SKM-1 treated with dmso at 0.1 percent for 144 hours (cell line): Measurements from ENCODE around the gene EFCAB7.

Source experiments
- DNase-seq: peaks from one replicate; lab custom pipeline; 2025; ENCODE audit not compliant: unreplicated experiment; lab: John Stamatoyannopoulos, UW

EFCAB7 gene

DNA sequence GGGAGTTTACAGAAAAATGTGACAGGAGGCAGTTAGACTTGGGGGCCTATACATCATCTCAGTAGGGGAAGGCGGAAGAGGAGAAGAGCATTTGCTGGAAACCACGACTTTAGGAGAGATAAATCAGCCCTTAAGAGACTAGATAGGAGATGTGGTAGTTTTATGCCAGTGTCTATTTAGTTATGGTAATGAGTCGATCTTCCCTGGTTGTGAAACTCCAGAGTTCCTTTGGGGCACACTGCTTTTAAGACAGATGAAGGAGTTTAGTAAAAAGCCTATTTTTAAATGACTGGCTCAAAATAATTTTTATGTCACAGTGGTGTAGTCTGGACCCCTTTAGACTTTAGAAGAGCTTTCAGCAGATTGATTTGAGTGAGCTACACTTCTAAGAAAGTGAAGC lies 77.7 kb downstream of the EFCAB7 start:
- no peak for DNase-seq

DNA sequence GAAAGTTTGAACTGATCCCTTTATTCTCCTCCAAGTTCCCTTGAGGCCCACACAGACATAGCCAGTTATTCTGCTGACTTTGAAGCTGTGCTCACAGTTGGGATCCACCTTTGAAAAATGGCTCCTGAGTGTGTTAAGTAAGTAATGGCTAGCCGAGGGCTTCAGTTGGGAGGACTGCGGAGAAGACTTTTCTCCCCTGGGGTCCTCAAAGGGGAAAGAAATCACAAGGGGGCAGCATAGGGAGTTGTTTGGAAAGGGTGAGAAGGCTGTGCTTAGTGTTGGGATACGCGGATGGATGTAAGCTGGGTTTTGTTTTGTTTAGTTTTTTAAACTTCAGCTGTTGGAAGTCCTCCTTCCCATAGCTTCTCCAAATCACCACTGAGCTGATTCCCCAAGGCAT lies 78.1 kb downstream of the EFCAB7 start:
- DNase-seq, result no peak

DNA sequence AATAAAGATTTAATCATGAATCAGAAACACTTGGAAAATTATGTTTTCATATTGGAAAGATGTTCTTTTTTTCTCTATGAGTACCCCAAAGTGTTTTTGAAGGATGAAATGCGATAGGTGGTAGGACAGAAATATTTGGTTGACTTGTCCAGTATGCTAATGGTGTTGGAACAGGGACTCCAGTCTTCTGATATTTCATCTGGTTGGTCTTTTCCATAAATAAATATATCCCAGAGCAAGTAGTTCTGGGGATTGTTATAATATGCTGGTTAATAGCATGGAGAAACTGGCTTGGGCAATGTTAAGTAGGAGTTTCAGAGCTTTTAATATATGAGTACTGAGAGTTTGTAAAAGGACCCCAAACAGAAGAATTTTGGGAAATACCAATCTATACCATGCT lies 78.6 kb downstream of the EFCAB7 start:
- no peak for DNase-seq

DNA sequence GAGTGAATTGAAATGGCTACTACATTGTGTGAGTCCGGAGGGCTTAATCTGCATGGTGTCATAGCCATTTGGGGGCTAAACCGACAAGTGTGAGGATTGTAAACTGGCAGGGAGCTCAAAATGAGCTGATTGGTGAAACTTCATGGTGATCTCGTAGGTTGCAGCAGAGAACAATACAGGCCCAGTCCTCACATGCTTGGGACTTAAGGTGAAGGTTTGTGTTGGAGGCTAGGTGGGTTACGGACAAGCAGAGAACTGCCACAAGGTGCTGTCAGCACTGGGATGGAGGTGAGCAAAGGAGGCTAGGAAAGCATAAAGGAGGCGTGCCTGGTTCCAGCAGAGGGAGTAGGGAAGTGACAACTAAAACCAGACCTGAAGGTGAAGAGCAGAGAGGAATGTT lies 79.3 kb downstream of the EFCAB7 start:
- DNase-seq, result no peak

DNA sequence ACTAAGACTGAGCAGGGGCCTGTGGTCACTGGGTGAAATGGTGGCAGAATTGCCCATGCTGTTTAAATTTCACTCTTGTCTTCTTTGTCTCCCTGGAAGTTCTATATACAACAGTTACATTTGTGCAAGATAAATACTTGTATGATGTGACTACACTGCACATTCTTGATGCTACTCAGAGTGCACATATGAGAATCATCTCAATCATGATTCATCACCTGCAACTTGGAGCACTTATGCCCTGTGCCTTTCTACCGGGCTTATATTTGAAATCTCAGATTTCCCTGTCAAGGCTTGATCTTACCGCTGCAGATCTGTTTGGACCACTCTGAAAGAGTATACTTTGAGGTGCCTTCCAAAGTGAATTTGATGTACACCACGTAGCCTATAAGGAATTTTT lies 80.5 kb downstream of the EFCAB7 start:
- DNase-seq, result no peak

DNA sequence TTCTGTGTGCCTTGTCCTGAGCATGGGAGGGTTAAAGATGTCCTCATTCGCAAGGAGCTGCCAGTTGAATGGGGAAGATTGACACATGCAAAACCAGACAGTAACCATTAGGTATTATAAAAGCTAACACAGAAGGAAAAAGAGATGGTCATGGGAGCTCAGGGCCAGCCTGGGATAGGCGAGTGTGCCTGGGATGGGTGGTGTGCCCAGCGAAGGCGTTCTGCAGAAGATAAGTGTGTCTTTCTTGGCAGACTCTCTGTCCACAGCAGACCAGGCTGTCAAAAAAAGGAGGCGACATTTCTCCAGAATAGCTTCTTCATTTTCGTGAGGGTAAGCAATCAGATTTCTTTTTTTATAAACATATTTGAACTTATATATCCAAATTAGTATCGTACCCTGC lies 84.0 kb downstream of the EFCAB7 start:
- DNase-seq, result no peak

DNA sequence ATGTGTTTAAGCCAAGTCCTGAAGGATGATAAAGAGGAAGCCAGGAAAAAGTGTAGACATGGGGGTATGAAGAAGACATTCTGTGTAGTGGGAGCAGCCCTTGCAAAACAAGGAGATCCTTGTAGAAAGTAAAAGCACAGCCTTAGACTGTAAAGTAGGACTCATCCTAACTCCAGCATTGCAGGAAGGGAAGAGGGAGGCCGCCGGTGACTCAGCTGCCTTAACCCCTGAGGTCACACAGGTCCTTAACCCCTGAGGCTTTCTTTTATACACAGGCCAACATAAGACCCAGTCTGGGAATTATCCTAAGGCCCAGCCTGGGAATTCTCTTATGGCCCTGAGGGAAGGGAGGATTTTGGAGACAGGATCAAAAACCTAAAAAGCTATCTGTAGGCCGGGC lies 87.9 kb downstream of the EFCAB7 start:
- DNase-seq, result no peak

DNA sequence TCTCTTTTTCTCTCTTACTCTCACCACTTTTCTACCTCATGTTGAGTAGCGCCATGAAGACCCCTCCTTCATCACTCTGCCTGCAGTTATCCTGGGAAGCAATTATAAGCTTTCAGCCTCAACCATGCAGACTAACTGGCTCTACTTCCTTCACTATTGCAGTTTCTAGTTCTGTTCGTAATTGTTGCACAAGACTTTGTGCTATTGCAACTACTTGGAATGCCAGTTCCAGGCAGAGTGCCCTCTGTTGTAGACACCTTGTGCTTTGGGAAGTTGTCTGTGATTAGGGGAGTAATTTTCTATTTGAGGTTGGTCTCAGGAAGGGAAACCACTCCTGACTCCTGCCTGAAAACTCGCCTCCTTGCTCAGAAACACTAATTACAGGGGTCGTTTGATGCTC lies 89.2 kb downstream of the EFCAB7 start:
- peak; percentile 25 for DNase-seq

DNA sequence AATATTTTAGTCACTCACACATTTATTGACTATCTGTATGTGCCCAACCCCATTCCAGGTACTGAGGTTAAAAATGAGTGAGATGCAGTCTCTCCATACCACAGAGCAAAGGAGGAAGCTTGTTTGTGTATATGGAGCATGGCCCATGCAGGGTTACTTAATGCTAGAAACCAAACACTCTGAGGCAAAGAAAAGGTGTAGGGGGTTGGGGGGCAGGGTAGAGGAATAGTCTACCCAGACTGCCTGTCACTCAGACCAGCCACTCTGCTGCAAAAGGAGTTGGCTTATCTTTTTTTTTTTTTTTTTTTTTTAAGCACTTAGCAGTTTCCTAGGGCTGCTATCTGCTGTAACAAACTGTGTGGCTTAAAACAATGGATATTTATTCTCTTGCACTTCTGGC lies 89.6 kb downstream of the EFCAB7 start:
- DNase-seq, result peak; percentile 21

DNA sequence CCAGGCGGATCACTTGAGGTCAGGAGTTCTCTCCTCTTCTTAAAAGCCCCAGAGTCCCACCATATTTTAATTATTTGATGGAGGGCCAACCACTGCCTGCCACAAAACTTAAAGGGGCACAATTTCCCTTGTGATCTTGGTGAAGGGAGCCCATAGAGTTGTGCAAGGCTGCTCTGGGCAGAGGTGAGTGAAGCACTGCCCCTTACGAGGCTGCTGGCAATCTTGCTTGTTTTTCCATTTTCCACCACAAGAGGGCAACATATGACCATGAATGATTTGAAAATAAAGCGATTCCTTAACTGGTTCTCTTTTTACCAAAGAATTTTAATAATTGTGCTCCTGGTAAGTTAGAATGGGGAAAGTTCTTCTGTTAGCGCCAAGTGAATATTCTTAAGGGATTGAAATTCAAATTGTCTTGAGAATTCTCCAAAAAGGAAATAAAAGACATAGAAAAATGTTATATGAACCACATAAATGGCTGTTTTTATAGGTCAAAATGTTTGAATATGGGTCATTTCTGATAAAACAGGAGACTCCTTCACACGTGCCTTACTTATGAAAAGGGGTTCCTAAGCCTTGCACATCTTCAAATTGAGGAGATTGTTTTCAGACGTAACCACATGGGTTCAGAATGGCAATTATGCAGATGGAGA lies 92.6 kb downstream of the EFCAB7 start:
- peak; percentile 20 for DNase-seq

DNA sequence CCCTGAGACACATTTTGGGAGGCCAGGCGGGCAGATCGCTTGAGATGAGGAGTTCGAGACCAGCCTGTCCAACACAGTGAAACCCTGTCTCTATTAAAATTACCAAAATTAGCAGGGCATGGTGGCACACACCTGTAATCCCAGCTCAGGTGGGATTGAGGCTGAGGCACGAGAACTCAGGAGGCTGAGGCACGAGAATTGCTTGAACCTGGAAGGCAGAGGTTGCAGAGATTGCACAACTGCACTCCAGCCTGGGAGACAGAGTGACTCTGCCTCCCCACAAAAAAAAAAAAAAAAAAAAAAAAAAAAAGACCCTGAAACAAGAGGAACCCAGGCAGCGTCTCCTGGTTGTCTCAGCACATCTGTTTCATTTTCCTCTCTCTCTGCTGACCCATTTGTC lies 94.1 kb downstream of the EFCAB7 start:
- DNase-seq, result no peak

DNA sequence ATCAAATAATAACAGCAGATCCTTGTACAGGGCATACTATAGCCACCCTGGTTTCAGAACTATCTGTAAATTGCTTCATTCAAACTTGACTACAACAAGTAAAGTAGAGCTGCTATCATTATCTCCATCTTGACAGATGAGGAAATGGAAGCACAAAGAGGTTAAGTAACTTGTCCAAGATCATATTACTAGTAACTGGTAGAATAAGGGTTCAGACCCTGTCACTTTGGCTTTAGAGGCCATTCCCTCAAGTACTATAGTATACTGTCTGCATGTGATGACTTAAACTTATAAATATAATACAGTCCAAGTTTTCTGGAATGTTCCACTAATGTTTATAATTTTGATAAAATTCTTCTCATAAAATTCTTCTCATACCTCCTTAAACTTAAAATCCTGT lies 94.7 kb downstream of the EFCAB7 start:
- DNase-seq, result peak; percentile 61

DNA sequence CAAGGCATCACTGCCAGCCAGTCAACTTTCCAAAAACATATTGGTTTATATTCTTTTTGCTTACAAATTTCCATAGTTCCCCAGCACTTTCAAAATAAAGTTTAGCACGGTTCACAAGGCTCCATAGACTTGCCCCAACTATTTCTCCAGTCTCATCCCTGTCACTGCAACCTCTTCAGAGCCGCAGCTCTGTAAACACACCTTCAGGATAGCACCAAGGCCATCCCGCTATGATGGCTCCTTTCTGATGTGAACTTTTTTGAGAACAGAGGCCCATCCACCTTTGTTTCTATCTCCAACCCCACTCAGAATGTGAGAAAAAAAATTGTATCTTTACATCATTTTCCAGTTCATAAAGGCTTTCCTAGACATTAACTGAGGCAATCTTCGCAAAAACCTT lies 96.2 kb downstream of the EFCAB7 start:
- no peak for DNase-seq

DNA sequence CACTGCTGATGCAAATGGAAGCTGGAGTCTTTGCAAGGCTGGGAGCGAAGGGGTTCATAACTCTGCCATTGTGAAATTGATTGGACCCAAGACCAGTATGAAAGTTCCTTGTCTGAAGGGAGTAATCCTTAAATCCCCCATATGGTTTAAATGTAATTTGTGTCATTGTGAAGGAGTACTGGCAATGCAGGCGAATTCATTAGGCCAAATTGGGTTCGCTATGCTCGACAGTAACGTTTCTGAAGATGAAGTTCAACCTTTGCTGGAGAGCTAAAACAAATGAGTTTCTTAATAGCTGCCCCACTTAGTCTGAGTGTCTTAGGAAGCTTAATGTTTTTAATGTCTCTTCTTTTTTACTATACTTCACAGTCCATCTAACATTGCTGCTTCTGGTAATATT lies 97.3 kb downstream of the EFCAB7 start:
- no peak for DNase-seq

DNA sequence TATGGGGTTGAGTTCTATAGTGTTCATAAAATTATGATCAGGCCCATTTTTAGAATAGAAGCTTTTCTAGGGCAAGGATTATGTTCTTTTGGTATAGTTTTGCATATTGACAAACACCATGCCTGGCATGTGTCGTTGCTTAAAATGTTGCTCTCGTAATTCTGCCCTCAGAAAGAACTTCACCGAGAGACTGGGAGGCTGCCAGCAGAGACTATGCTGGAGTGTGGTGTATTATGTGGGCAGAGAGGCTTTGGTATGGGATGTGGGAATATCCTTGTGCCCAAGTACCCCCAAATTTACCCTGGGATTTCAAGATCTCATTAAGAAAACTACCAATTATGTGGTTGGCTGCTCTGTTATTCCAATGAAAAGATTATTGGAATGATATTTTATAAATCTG lies 97.8 kb downstream of the EFCAB7 start:
- no peak for DNase-seq

DNA sequence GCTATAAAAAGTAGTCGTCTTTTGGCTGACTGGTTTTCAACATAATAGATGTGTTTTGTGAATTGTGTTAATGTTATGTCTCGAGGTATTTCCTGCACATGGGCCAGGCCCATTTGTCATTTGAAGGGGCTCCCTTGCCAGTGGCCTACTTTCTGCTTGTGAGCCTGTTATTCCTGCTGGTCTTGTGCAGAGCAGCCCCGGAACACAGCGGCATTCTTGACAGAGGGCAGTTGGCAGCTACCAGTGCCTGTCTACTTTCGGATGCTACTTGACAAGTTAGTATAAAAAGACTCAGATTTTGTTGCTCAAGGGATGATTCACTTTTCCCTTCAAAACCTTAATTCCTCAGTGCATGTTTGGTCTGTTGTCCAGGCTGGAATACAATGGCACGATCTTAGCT lies 98.4 kb downstream of the EFCAB7 start:
- no peak for DNase-seq
